Hematopoietic multipotent progenitor cell treated with erythropoietin and hydrocortisone succinate and interleukin-3 and kit ligand, for 6 days (in vitro differentiated cells): Measurements from ENCODE around the gene HID1.
"Not testable (repeated sequence)": the region's sequence is repeated elsewhere in the genome, so short reads cannot be mapped to it uniquely, and the experiment has no call there.

Experiments
- DNase-seq: peaks from one replicate; pipeline ENCODE4 v3.0.0-alpha.2; 2015

Gene HID1, protein sequence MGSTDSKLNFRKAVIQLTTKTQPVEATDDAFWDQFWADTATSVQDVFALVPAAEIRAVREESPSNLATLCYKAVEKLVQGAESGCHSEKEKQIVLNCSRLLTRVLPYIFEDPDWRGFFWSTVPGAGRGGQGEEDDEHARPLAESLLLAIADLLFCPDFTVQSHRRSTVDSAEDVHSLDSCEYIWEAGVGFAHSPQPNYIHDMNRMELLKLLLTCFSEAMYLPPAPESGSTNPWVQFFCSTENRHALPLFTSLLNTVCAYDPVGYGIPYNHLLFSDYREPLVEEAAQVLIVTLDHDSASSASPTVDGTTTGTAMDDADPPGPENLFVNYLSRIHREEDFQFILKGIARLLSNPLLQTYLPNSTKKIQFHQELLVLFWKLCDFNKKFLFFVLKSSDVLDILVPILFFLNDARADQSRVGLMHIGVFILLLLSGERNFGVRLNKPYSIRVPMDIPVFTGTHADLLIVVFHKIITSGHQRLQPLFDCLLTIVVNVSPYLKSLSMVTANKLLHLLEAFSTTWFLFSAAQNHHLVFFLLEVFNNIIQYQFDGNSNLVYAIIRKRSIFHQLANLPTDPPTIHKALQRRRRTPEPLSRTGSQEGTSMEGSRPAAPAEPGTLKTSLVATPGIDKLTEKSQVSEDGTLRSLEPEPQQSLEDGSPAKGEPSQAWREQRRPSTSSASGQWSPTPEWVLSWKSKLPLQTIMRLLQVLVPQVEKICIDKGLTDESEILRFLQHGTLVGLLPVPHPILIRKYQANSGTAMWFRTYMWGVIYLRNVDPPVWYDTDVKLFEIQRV

DNA sequence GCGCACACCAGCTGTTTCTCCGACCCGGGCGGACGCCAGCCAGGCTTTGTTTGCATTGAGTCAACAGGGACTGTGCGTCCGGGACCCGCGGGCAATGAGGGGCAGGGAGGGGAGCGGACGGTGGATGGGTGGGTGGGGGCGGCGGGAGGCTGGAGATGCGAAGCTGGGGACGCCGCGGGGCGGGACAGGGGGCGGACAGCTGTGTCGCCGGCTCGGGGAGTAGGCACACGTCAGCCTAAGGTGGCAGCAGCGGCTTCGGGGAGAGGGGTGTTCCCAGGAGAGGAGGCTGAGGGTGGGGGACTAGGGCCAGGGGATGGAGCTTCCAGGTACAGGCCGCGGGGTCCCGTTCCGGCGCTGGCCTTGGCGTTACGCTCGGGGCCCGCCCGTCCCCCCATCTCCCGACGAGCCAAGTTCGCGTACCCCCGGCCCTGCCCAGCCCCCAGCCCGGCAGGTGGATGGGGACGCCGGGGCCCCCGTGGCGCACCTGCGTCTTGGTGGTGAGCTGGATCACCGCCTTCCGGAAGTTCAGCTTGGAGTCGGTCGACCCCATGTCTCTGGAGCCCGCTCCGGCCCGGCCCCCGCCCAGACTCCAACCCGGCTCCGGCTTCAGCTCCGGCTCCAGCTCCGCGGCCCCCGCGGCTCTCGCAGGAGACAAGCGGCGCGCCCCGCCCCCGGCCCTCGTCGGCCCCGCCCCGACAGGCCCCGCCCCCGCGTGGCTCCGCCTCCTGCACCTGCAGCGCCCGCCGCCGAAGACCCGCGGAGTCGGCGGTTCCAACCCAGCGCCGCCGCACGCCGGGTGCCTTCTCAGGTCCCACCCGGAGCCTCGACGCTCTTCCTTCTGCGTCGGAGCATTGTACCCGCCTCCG, at the start of gene HID1:
HID1 (minus strand) TSS at position 653 of the 866 bp plus-strand sequence; CDS start at position 550, 103 bp downstream.
- peak; percentile 64 for DNase-seq

DNA sequence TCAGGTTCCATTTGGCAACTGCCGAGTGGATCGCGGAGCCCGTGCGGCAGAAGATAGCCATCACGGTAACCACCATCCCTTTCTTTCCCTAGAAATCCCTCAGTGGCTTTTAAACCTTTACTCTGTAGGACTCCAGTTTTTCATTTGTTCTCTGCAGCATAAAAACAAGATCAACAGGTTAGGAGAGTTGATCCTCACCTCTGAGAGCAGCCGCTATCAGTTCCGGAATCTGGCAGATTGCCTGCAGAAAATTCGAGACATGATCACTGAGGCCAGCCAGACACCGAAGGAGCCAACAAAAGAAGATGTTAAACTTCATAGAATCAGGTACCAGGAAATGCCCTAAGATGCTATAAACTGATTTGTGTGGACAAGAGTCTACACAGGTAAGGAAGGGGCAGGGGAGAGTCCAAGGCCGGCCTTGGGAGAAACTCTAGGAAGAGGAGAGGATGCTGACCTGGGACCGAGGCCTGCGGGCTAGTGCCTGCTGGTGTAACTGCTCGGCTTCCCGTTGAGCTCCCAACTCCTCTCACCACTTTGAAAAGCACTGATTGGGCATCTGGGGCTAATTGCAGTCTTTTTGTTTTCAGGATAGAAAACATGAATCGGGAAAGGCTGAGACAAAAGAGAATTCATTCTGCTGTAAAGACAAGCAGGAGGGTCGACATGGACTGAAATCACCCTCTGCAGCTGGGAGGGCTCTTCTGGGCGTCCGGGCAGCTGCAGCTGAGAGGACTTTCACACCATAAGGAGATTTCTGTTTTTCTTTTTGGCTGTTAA, 48.0 kb upstream of the HID1 start:
- no peak for DNase-seq

DNA sequence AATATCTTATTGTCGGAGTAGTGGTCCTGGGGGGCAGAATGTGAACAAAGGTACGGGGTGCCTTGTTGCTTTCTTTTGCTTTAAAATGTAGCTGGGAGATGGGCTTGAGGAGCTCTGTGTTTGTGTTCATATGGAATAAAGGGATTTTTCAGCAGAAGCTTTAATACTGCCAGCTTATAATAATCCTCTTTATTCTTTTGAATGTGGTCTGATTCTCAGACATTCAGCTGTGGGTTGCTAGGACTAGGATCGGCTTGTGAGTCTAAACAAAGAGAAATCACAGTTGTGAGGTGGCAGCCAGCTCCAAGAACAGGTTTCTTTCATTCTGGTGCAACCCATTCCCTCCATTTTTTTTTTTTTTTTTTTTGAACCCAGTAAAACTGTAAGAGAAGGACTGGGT, 47.2 kb upstream of the HID1 start:
- no peak for DNase-seq

DNA sequence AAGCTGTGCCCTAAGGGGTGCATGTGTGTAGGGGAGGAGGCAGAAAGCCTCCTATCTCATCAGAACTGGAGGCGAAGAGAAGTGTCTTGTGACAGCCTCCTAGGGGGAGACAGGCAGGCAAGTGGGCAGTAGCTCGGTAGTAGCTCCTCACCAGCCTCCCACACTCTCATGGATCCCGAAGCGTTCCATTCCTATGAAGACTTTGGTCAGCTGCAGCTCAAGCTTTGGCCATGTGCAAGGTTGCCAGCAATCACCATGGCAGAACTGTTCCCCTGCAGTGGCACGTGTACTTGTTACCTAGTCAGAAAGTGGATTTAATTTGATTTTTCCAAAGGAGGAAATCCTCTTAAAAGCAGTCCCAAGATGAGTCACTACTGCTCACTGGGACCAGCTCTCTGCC, 46.6 kb upstream of the HID1 start:
- DNase-seq: no peak

DNA sequence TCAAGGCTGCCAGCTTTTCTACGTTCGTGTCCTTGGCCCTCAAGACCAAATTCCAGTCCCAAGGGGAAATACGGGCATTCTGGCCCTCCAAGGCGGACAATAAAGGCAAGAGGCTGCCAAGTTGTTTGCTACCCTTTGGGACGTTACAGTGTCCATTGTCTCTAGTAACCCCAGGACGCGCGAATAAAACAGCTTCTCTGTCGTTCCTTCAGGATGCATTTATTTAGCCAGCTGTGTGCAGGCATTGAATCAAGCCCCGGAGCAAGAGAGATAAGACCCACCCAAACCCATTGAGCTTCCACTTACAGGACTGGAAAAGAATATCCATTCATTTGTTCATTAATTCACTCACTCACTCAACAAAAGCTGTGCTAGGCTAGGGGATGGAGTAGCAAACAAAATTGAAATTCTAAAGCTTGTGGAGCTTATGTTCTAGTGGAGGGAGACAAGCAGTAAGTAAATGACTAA, 40.6 kb upstream of the HID1 start:
- DNase-seq: peak; percentile 54

DNA sequence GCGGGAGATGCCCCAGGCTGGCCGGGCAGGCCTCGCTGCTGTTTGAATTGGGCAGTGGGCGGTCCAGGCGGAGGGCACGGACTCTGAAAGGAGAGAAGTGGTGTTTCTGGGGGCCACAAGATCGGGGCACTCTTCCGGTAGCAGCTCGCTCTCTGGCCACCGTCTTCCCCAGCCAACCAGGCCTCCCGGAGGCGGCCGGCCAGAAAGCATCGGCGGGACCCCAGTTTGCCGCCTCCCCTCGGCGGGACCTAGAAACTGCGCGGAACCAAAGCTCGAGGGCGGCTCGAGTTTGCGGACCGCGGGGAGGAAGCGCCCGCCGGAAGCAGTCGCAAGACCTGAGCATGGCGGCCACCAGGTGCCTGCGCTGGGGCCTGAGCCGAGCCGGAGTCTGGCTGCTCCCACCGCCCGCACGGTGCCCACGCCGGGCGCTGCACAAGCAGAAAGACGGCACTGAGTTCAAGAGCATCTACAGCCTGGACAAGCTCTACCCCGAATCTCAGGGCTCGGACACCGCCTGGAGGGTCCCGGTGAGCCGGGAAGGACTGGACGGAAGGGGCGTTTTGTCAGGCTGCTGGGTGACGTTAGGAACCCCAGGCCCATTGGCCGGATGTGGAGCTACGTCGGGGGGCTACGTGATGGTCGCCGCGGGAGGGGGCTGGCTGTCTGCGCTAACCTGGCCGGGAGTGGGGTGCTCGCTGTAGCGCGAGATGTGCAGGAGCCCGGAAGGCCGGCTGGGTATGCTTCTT, 40.0 kb upstream of the HID1 start, which contains the start of gene MRPL58:
MRPL58 (plus strand) TSS at position 325 of the 746 bp plus-strand sequence; CDS start at position 342, 17 bp downstream.
- peak; percentile 92 for DNase-seq

DNA sequence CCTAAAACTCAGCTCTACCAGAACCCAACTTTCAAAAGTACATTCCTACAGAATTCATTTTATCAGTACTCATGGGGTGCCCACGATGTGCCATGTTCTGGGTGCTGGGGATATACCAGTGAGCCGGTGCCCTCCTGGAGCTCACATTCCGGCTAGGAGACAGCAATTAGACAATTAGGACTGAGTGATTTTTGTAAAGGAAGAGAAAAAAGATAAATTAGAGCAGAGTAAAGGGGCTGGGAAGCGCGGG, 39.5 kb upstream of the HID1 start:
- DNase-seq: no peak

DNA sequence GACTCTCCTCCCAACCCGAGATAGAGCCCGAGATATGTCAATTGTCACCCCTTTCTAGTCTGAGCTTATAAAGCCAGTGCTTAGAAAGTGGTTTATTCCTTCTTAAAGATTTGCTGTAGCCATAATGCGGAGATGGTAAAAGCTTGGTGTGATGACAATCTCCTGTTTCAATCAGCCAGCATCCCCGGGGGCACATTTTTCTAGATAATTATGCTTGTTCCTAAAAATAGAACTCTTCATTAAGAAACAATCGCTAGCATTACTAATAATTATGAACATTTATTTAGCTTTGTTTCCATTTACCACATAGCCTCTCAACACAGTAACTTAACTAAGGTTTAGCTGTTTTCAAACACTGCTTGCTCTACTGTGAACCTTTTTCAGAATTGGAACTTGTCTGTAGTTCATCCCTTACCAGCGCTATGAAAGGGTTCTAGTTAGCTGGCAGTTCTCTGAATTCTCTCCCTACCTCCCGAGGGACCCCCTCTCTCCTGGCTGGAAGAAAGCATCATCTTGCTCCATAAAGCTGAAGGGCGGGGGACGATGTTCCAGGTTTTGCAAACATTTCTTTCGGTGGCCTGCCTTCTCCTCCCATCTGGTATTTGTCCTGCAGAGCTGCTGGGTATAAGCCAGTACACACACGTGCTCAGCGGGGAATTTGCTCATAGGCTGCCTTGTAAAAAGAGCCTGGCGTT, 39.0 kb upstream of the HID1 start:
- peak; percentile 16 for DNase-seq

DNA sequence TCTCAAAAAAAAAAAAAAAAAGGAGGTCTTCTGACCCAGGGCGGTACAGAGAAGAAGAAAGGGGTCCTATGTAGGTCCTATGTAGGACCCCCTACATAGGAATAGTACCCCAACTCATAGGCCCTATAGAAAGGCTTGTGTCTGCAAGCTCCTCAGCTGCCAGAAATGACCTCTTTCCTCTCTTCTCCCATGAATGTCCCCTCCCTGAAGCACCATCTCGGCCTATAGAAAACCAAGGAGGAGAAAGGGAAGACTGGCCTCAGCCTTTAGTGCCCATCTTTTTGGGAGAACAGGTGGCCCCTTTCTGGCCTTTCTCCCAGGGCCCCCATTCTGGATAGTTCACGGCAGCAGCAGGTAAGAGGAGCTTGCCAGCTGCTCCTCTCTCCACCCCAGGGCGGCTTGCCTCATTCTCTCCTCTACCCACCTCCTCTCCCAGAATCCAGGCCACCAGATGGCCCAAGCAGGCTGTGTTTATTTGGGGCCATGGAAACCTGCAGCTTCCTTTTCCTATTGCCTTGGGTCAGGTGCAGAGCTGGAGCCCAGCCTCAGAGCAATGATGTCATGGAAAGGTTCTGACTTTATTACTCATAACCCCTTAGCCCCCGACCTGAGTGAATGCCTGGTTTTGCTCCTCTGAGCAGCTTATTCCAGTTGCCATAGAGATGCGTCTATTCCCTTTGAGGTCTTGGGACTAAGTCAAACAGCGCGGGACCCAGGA, 38.3 kb upstream of the HID1 start:
- DNase-seq: no peak

DNA sequence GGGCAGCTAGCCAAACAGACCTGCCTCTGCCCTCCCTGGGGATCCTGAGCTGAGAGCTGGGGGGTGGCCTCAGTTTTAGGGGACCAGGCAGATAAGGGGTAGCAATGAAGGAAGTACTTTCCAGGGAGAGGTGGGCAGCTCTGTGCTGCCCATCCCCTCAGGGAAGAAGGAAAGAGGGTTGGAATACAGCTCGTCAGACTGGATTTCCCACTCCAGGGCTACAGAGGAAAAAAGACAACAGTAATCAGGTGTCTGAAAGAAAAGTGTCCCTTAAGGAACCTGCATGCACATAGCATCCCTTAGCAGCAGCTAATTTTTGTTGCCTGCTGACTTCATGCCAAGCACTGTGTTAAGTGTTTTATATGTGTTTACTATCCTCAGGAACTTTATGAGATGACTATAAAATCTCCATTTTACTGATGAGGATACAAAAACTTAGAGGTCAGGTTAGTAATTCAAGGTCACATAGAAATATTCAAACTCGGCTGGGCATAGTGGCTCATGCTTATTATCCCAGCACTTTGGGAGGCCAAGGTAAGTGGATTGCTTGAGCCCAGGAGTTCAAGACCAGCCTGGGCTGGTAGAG, 36.7 kb upstream of the HID1 start:
- no peak for DNase-seq

DNA sequence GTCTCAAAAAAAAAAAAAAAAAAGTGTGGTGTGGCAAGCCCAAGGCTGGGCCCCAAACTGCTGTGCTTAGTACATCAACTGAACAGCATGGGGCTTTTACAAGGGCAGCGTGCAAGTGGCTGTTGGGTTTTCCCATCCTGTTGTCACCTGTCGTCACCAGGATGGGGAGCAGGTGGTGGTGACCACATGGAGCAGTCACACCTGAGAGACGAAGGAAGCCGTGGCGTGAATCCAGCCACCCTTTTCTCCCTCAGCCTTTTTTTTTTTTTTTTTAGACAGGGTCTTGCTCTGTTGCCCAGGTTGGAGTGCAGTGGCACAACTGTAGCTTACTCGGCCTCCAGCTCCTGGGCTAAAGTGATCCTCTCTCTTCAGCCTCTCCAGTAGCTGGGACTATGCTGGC, 35.8 kb upstream of the HID1 start:
- no peak for DNase-seq

DNA sequence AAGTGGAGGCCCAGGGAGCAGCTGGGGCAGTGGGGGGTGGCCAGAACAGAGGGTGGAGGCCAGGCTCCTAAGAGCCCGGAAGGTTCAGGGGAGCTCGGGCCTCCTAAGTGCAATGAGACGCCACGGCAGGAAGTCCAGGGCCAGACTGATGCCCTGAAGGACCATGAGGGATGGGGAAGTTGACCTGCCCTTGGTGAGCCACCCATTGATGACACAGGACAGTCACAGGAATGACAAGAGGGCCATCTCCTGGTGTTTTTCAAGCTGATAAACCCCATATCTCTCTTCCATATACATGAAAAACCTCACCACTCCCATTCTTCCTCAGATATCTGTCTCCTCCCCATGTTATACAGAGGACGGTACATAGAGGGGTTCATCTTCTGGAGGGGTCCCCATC, 34.1 kb upstream of the HID1 start:
- peak; percentile 69 for DNase-seq

DNA sequence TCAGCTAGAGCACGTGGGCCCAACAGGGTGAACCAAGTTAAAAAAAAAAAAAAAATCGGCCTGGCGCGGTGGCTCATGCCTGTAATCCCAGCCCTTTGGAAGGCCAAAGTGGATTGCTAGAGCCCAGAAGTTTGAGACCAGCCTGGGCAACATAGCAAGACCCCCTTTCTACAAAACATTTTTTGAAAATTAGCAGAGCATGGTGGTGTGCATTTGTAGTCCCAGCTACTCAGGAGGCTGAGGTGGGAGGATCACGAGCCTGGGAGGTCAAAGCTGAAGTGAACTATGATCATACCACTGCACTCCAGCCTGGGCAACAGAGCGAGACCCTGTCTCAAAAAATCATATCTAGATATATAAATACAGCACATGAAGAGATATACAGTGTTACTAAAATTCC, 33.5 kb upstream of the HID1 start:
- DNase-seq: not testable (repeated sequence)

DNA sequence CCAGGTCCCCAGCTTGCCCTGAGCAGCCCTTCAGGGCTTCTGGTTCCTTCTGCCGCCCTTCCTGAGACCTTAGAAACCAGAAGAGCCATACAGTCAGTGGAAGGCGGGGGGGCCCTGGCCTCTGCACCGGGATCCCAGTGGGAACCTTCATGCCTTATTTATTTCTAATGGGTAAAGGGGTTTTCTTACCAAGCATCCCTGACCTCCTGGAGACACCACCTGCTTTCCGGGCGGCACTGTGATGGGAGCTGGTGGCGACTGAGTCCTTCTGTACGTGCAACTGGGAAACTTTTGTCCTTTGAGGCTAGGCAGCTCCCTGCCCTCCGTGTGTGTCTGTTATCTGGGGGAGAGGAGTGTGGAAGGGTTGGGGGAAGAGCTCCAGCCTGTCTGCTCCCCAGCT, 32.7 kb upstream of the HID1 start:
- no peak for DNase-seq

DNA sequence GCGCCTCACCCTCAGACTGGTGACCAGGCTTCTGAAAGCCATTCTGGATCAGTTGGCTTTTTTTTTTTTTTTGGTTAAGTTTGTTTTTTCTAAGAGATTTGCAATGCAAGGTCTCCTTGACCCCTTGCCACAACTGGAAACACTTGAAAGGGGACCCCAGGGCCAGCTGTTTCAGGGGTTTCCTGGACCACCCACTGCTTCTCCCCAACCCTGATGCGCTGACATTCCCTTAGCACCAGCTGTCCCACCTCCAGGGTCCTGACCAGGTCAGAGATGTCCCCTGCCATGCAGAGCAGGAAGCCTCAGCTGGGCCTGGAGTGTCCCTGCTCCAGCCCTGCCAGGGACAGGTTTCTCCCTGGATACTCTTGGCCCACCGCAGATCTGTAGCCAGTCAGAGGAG, 31.8 kb upstream of the HID1 start:
- no peak for DNase-seq

DNA sequence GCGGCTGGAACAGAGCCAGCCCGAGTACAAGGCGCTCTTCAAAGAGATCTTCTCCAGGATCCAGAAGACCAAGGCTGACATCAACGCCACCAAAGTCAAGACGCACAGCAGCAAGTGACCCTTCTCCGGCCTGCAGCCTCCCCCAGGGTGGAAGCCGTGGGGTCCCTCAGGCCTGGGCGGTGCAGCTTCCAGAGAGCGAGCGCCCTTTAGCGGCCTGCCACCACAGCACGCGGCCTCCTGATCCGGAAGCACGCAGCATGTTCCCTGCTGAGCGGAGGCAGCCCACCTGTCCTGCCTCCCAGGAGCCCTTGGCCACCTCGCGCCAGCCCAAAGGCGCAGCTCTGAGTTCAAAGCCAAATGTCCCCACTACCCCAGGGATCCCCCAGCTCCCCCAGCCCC, 31.4 kb upstream of the HID1 start:
- no peak for DNase-seq

DNA sequence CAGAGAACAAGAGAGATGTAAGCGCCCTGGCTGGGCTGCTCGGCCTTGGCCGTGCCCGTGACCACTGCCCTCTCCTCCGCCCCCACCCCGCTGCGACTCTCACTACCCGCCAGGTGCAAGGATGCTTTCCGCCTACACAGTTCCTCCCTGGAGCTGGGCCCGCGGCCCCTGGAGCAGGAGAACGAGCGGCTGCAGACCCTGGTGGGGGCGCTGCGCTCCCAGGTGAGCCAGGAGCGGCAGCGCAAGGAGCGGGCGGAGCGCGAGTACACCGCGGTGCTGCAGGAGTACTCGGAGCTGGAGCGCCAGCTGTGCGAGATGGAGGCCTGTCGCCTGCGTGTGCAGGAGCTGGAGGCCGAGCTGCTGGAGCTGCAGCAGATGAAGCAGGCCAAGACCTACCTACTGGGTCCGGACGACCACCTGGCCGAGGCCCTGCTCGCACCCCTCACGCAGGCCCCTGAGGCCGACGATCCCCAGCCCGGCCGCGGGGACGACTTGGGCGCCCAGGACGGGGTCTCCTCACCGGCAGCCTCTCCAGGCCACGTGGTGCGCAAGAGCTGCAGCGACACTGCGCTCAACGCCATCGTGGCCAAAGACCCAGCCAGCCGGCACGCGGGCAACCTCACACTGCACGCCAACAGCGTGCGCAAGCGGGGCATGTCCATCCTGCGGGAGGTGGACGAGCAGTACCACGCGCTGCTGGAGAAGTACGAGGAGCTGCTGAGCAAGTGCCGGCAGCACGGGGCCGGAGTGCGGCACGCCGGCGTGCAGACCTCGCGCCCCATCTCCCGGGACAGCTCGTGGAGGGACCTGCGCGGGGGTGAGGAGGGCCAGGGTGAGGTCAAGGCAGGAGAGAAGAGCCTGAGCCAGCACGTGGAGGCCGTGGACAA, 30.8 kb upstream of the HID1 start:
- no peak for DNase-seq

DNA sequence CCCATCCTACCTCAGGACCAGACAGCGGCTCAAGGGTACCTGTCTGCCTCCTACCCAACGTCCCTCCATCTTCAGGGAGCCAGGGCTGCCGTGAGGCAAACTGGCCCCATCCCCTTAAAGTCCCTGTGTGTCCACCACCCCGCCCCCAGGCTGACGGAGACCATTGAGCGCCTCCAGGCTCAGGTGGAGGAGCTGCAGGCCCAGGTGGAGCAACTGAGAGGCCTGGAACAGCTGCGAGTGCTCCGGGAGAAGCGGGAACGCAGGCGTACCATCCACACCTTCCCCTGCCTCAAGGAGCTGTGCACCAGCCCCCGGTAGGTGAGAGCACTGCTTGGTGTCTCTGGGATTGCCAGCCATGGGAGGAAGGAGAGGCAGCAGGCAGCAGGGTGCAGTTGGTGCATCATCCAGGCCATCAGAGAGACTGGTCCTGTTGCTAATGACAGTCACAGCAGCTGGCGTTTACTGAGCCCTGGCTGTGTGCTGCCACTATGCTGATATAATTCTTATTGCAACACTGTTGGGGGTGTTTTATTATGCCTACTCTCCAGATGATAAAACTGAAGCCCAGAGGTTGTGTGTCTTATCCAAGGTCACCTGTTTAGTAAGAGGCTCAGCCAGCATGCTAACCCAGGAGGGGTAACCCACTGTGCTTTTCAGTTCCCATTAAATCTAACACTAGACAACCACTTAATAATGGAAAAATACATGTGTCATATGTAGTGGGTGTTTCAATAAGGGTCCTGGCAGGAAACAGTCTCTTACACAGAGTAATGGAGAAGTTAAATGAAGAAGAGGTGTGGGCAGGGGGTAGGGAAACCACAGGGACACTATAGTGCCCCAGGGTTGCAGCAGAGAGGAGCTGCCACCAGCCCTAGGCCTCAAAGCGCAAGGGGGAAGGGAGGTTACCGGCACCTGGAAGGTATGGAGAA, 29.6 kb upstream of the HID1 start:
- peak; percentile 37 for DNase-seq
